Activated CD8-positive, alpha-beta memory T cell treated with anti-CD3 and anti-CD28 coated beads, Interleukin-2, amount 50 U/mL, for 24 hours (primary cell): ENCODE measurements around the gene PSMD5.

ENCODE experiments used
- DNase-seq: peaks from one replicate; pipeline ENCODE4 v3.0.0-alpha.2; 2020; ENCODE audit errors: extremely low read depth

Gene PSMD5

DNA sequence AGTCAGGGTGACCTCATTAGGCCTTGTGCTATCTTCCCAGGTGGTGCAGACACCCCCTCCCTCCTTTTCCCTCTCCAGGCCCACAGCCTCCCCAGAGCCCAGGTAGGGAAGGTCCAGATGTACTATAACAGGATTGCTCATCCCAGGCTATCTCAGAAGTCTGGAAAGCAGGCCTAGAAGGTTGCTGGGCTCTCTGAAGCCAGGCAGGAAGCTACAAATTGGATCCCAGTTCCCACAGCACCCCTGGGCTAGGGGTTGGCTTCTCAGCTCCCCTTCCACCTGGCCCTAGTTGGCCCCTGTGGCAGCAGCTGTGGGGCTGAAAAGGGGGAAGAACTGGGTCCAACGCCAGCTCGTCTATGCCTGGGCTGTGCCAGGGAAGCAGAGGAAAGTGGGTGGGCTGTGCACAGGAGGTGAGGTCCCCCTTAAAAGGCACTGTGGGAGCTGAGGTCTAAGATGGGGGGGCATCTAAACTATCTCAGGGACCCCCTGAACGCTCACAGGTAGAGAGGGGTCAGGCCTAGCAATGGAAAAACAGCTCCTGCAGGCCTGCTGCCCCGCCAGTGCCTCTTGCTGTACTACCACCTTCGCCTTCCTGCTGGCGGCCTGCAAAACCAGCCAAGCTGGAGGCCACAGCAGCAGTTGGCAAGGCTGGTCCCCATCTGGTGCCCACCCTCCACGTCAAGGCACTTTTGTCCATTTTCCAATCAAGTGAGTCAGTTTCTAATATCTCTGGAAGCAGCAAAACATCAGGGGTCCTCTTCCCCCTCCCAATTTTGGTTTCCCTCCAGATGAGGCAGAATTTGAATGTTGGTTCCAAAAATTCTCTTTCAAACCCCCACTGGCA, 13.3 kb upstream of the PSMD5 start:
- no peak for DNase-seq

GRCh38 chr9:120854596-120855327, 12.0 kb upstream of the PSMD5 start:
- DNase-seq: no peak

DNA sequence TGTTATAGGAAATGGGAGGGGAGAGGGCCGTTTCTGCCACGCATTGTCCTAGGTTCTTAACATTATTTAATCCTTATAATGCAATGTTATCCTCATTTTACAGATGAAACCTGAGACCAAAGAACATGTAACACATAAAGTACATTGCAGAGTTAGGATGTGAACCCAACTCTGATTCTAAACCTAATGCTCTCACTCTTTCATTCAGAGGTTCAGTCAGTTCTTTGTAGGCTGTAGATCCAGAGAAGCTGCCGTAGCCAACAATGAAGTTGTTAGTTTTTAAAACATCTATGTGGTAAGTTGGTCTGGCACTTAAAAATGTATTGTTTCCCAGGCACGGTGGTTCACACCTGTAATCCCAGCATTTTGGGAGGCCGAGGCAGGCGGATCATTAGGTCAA, 10.5 kb upstream of the PSMD5 start:
- DNase-seq: no peak

DNA sequence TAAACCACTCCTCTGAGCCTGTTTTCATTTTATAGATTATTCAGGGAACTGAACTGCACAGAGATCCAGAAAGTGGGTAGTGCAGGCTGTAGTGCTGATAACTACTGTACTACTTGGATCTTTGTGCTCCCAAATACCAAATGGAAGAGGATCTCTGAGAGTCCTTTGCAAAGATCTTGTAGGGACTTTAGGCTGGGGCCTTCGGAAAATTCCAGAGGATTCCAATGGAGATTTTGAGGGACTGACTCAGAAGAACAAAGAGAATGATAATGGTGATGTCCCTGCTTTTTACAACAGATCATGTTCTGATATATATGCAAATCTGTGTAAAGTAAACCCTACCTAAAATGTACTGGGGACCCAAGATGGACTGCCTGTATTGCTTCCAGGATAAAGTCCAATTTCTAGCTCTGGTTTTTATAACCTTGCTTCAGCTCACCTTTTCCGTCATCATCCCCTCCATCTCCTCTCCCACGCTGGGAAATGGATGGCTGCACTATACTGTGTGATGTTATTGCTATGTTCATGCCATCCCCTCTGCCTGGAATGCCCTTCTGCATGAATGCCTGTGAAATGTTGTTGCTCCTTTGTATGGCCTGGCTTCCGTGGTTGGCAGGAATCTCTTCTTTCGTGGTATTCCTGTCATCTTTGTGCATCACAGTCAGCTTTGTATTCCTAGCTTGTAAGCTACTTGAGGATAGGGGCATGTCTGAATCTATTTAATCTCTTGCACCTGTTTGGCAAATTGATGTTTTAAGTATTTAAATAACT, 9.7 kb upstream of the PSMD5 start:
- no peak for DNase-seq

DNA sequence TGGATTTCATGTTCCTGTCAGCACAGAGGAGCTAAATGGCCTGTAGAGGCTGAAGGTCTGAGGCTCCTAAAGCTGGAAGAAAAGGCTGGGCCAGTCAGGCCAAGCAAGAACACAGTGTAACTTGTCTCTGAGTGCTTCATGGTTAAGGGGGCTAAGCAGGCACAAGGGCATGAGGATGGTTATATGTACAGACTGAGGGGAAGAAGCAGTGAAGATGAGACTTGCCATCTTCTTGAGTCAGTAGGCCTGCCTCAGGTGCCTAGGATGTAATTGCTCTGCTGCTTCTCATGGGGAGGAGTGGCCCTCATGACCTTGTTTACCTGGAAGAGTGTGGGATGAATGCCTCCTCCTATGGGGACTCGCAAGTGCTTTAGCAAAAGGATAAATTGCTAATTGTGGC, 8.7 kb upstream of the PSMD5 start:
- DNase-seq: no peak

DNA sequence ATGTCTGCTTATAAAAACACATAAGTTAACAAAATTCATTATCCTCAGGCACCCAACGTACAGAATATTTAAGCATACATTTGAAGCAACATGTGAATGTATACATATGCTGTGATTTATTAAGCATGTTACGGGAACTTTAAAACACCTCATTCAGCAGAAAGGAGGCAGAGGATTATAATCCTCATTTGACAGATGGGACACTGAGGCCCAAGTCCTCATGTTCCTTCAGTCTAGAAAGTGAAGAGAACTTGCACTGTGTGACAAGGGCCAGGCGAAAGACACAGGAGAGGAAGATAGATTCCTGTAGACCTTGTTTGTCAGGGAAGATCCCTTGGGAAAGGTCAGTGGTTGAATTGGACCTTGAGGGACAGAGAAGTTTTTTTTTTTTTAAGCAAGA, 7.6 kb upstream of the PSMD5 start:
- DNase-seq: no peak

GRCh38 chr9:120846906-120847305, 4.2 kb upstream of the PSMD5 start:
- no peak for DNase-seq

DNA sequence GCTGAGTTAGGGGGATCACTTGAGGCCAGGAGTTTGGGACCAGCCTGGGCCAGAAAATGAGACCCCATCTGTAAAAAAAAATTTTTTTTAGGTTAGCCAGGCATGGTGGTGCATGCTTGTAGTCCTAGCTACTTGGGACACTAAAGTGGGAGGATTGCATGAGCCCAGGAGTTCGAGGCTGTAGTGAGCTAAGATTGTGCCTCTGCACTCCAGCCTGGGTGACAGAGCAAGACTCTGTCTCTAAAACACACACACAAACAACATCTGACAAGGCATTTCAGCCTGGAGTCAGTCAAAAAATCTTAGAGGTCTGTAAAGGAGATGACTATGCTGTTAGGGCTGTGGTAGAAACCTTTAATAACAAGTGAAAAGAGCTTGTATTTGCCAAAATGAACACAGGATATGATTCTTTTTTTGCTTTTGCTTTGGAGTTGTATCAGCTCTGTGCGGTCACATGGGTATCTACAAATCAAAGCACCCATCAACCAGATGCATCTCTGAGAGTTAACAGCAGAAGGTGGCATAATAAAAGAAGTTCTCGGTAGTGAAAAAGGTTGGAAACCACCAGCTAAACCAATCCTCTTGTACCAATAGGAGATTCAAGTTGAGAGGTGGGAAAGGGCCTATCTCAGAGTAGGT, 3.6 kb upstream of the PSMD5 start:
- DNase-seq: no peak

- DNase-seq: no peak
Measured at GRCh38 chr9:120845255-120845654, 2.5 kb upstream of the PSMD5 start.

- DNase-seq: no peak
Measured at GRCh38 chr9:120841930-120842684, 615 bp downstream of the PSMD5 start.

DNA sequence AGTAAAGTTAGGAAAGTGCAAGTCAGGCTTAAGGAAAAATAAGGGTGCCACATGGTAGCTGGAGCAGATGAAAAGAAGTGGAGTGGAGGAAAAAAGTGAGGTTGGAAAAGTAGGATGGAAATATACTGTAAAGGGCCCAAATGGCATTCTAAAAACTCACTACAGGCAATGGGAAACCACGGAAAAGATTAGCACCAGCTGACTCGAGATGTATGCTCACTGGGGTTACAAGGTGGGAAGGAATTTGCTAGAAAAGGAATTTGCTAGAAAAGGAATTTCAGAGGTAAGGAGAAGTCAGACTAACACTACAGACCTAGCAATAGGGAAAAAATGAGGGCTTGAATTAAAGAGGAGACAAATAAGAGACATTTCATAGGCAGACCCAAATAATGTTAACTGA, 3.6 kb downstream of the PSMD5 start:
- no peak for DNase-seq

DNA sequence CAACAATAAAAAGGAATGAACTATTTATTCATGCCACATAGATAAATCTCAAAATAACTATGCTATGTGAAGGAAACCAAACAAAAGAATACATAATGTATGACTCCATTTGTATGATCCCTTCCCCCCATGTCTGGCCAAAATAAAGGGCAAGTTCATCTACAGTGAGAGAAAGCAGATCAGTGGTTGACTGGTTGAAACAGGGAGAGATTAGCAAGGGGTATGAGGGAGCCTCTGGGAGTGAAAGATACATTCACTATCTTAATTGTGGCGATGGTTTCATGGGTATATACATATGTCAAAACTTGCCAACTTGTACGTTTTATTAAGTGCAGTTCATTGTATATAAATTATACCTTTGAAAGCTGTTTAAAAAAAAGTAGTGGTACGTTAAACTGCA, 4.8 kb downstream of the PSMD5 start:
- no peak for DNase-seq

DNA sequence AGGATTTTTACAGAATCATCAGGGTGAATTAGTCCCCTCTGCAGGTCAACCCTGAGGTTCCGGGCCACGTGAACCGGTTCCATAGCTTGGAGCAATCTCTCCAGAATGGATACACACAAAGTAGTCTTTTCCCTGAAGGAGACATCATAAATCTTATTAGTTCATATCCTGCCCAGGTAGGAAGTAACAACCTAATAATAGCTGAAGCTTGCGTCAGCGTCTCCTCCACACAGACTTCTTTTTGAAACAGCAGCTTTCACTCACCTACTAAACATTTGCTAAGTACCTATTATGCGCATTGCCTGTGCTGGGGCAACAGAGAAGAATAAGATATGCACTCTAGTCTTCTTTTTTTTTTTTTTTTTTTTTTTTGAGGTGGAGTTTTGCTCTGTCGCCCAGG, 9.4 kb downstream of the PSMD5 start:
- DNase-seq: no peak

GRCh38 chr9:120832807-120833206, 9.9 kb downstream of the PSMD5 start:
- DNase-seq: no peak

GRCh38 chr9:120830865-120831264, 11.9 kb downstream of the PSMD5 start:
- DNase-seq: no peak

DNA sequence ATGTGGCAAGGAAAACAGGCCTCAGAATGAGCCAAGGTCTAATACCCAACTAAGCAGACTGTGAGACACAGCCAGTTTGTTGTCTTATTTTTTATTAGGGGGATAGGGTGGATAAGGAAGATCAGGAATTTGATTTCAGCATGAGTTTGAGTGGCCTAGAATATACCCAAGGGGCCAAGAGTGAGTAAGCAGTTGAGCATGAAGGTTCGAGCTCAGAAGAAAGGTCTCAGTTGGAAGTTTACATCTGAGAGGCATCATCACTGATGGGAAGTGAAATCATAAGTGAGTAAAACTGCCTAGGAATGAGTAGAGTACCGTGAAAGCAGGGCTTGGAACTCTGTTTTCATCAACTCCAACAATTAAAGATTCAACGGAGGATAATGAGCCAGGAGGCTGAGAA, 12.6 kb downstream of the PSMD5 start:
- no peak for DNase-seq

DNA sequence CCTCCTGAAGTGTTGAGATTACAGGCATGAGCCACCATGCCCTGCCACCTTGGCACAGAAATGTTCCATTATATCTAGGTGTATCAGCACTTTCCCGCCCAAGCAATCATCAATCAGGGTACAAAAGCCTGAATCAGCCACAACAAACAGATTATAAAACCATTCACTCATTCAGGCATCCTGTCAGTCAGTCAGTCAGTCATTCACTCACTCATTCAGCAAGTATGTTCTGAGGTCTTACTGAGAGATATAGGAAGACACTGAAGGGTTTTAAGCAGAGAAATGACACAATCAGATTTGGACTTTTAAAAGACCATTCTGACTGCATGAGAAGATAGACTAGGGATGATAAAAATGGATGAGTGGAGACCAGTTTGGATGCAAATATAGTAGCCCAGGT, 13.1 kb downstream of the PSMD5 start:
- no peak for DNase-seq

GRCh38 chr9:120820095-120820494, 22.6 kb downstream of the PSMD5 start:
- no peak for DNase-seq

GRCh38 chr9:120818595-120818994, 24.1 kb downstream of the PSMD5 start:
- no peak for DNase-seq

DNA sequence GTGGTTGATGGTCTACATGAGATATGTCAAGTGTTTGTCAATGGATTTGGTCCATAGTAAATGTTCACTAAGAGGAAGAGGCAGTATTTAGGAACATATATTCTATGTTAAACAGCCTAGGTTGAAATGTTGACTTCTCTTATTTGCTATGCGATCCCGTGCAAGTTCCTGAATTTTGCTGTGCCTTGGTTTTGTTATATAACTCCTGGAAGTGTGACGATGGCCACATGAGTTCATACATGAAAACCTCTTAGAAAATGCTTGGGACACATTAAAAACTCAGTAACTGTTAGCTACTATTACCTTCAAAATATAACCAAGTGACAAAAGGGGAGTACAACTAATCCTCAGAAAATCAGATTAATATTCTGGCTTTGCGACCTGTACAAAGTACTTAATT, 27.6 kb downstream of the PSMD5 start:
- DNase-seq: no peak

DNA sequence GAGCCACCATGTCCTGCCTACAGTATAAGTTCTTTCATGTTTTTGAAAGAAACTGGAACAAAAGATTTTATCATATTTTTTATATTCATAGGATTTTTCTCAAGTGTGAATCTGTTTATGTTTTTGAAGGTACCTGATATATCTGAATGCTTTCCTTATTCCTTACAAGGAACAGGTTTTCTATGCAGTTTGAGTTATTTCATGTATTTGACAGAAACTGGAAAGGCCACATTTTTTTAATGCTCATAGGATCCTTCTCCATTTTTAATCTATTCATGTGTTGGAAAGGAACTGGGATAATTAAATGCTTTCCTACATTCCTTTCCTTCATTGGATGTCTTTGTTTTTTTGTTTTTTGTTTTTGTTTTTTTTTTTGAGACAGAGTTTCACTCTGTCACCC, 33.8 kb downstream of the PSMD5 start:
- no peak for DNase-seq
